ENCODE data around the gene SP140L.
"Not testable (repeated sequence)": the region's sequence is repeated elsewhere in the genome, so short reads cannot be mapped to it uniquely, and the experiment has no call there.

The SP140L gene

DNA sequence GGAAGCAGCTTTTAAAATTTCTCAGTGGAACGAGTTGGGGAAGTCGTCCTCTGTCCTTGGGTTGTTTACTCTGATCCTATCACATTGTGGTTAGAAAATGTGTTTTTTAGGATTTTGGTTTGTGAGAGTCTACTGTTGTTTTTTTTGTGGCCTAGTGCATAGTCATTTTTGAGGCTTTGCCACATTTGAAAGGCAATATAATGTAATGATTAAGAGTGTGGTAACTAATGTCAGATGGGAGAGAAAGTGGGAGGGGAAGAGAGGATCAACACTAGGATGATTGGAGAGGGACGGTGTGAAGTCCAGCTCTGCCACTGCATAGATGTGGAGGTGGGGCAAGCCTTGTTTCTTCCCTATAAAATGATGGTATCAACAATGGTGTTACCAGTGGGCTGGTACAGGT is 8.5 kb downstream of the SP140L start:
- DNase-seq = no peak
- Histone ChIP-seq H3K36me3 (ENCODE audit: control insufficient read depth, insufficient read depth, low read length) (no peaks in the 10 kb centered on the region), H3K4ac (ENCODE audit: low read depth, low read length) (no peak overlapping the region), H3K79me1 (ENCODE audit: low read length) (no peaks in the 10 kb centered on the region), H3K4me3 (ENCODE audit: low read length) (no peak overlapping the region), H2BK5ac (ENCODE audit: low read length) (no peak overlapping the region), H4K5ac (ENCODE audit: low read length) (no peak overlapping the region), H3K56ac (ENCODE audit: low read length) (no peak overlapping the region), H3K9ac (ENCODE audit: low read length) (no peak overlapping the region), H3K4me1 (ENCODE audit: control insufficient read depth, low read depth, low read length) (no peaks in the 10 kb centered on the region), H3K27ac (ENCODE audit: low read depth, low read length) (no peak overlapping the region), H3K23ac (ENCODE audit: low read length) (no peak overlapping the region), H3K18ac (ENCODE audit: low read length) (no peak overlapping the region), H3K27me3 (ENCODE audit: insufficient read depth, low read length, poor library complexity) (no peaks in the 10 kb centered on the region), H4K8ac (ENCODE audit: low read depth, low read length) (no peak overlapping the region), H3K79me2 (ENCODE audit: control insufficient read depth, insufficient read depth, low read length) (no peaks in the 10 kb centered on the region), H2BK15ac (replicated peaks; ENCODE audit: low read depth) (no peak overlapping the region), H2BK120ac (ENCODE audit: low read depth, low read length) (no peak overlapping the region), H2AK5ac (ENCODE audit: low read length) (no peak overlapping the region), H3K4me2 (ENCODE audit: low read length) (no peak overlapping the region)
- WGBS (ENCODE audit: extremely low coverage, insufficient coverage, low lambda C conversion rate) = no CpG with 5 or more reads among the region's 3 CpGs

DNA sequence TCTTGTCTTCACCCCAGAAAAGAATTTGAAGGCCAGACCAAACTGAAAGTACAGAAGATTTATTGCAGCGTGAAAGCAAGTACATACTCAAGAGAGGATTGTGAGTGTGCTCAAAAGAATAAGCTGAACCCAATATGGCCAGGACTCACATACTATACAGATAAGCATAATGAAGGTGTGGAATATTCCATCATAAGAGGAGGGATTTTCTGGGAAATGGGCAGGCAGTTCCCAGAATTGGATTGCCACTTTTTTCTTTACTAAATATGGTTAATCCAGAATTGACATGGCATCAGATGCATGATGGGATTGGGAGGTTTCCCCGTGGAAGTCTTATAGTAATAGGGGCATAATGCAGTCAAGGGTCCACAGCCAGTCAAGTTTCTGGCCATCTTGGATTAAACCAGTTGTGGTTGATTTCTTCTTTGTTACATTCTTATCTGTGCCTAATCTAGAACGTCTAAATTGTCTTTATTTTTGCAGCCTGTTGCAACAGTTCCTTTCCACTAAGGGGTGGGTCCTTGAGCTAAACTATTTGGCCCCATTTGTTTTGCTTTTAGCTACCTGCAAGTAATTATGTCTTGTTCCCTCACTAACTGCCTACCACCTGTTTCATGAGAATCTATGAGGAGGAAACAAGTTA is 9.0 kb downstream of the SP140L start:
- no peak overlapping the region for H3K4me3 ChIP-seq (ENCODE audit: low read length)
- no peak overlapping the region for H3K9ac ChIP-seq (ENCODE audit: low read length)
- no peak overlapping the region for H3K4ac ChIP-seq (ENCODE audit: low read depth, low read length)
- H2BK5ac ChIP-seq (ENCODE audit: low read length) = no peak overlapping the region
- no peak for DNase-seq
- H4K5ac ChIP-seq (ENCODE audit: low read length) = no peak overlapping the region
- no peak overlapping the region for H4K8ac ChIP-seq (ENCODE audit: low read depth, low read length)
- no peak overlapping the region for H3K27ac ChIP-seq (ENCODE audit: low read depth, low read length)
- H3K4me1 ChIP-seq (ENCODE audit: control insufficient read depth, low read depth, low read length) = no peaks in the 10 kb centered on the region
- no peak overlapping the region for H2BK120ac ChIP-seq (ENCODE audit: low read depth, low read length)
- H2AK5ac ChIP-seq (ENCODE audit: low read length) = no peak overlapping the region
- H3K4me2 ChIP-seq (ENCODE audit: low read length) = no peak overlapping the region
- no peaks in the 10 kb centered on the region for H3K27me3 ChIP-seq (ENCODE audit: insufficient read depth, low read length, poor library complexity)
- H3K23ac ChIP-seq (ENCODE audit: low read length) = no peak overlapping the region
- no peak overlapping the region for H3K18ac ChIP-seq (ENCODE audit: low read length)
- H3K79me1 ChIP-seq (ENCODE audit: low read length) = no peaks in the 10 kb centered on the region
- no peak overlapping the region for H2BK15ac ChIP-seq (replicated peaks; ENCODE audit: low read depth)
- H3K36me3 ChIP-seq (ENCODE audit: control insufficient read depth, insufficient read depth, low read length) = no peaks in the 10 kb centered on the region
- H3K79me2 ChIP-seq (ENCODE audit: control insufficient read depth, insufficient read depth, low read length) = no peaks in the 10 kb centered on the region
- H3K56ac ChIP-seq (ENCODE audit: low read length) = no peak overlapping the region
- no CpG with 5 or more reads among the region's 3 CpGs for WGBS (ENCODE audit: extremely low coverage, insufficient coverage, low lambda C conversion rate)

DNA sequence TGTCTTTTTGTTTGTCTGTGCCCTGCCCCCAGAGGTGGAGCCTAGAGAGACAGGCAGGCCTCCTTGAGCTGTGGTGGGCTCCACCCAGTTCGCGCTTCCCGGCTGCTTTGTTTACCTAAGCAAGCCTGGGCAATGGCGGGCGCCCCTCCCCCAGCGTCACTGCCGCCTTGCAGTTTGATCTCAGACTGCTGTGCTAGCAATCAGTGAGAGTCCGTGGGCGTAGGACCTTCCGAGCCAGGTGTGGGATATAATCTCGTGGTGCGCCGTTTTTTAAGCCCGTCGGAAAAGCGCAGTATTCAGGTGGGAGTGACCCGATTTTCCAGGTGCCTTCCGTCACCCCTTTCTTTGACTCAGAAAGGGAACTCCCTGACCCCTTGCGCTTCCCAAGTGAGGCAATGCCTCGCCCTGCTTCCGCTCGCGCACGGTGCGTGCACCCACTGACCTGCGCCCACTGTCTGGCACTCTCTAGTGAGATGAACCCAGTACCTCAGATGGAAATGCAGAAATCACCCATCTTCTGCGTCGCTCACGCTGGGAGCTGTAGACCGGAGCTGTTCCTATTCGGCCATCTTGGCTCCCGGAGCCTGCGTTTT is 15.0 kb downstream of the SP140L start:
- not testable (repeated sequence) for H3K4me1 ChIP-seq (ENCODE audit: control insufficient read depth, low read depth, low read length); H4K5ac ChIP-seq (ENCODE audit: low read length); H3K56ac ChIP-seq (ENCODE audit: low read length); H2BK120ac ChIP-seq (ENCODE audit: low read depth, low read length); H3K27ac ChIP-seq (ENCODE audit: low read depth, low read length); H3K4ac ChIP-seq (ENCODE audit: low read depth, low read length); H3K23ac ChIP-seq (ENCODE audit: low read length); H4K8ac ChIP-seq (ENCODE audit: low read depth, low read length); H3K9ac ChIP-seq (ENCODE audit: low read length); H3K18ac ChIP-seq (ENCODE audit: low read length); H3K79me1 ChIP-seq (ENCODE audit: low read length); H2BK5ac ChIP-seq (ENCODE audit: low read length); H3K27me3 ChIP-seq (ENCODE audit: insufficient read depth, low read length, poor library complexity); H2AK5ac ChIP-seq (ENCODE audit: low read length); H3K4me3 ChIP-seq (ENCODE audit: low read length); H3K36me3 ChIP-seq (ENCODE audit: control insufficient read depth, insufficient read depth, low read length); DNase-seq; H2BK15ac ChIP-seq (replicated peaks; ENCODE audit: low read depth); H3K79me2 ChIP-seq (ENCODE audit: control insufficient read depth, insufficient read depth, low read length); H3K4me2 ChIP-seq (ENCODE audit: low read length)
- WGBS (ENCODE audit: extremely low coverage, insufficient coverage, low lambda C conversion rate) = no CpG with 5 or more reads among the region's 33 CpGs

DNA sequence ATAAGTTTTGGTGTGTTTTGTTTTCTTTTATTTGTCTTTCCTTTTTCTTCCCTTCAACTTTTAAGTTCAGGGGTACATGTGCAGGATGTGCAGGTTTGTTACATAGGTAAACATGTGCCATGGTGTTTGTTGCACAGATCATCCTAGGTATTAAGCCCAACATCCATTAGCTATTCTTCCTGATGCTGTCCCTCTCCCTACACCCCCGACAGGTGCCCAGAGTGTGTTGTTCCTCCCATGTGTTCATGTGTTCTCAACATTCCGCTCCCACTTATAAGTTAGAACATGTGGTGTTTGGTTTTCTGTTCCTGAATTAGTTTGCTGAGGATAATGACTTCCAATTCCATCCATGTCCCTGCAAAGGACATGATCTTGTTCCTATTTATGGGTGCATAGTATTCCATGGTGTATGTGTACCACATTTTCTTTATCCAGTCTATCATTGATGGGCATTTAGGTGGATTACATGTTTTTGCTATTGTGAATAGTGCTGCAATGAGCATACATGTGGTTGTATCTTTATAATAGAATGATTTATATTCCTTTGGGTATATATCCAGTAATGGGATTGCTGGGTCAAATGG is 16.1 kb downstream of the SP140L start:
- not testable (repeated sequence) for H3K18ac ChIP-seq (ENCODE audit: low read length); H2BK120ac ChIP-seq (ENCODE audit: low read depth, low read length); H3K56ac ChIP-seq (ENCODE audit: low read length); H3K79me1 ChIP-seq (ENCODE audit: low read length); H3K27ac ChIP-seq (ENCODE audit: low read depth, low read length); H3K79me2 ChIP-seq (ENCODE audit: control insufficient read depth, insufficient read depth, low read length); H3K27me3 ChIP-seq (ENCODE audit: insufficient read depth, low read length, poor library complexity); DNase-seq; H2BK15ac ChIP-seq (replicated peaks; ENCODE audit: low read depth); H3K9ac ChIP-seq (ENCODE audit: low read length); H3K23ac ChIP-seq (ENCODE audit: low read length); H3K36me3 ChIP-seq (ENCODE audit: control insufficient read depth, insufficient read depth, low read length); H2BK5ac ChIP-seq (ENCODE audit: low read length); H3K4me3 ChIP-seq (ENCODE audit: low read length); H4K5ac ChIP-seq (ENCODE audit: low read length); H3K4me1 ChIP-seq (ENCODE audit: control insufficient read depth, low read depth, low read length); H3K4me2 ChIP-seq (ENCODE audit: low read length); H3K4ac ChIP-seq (ENCODE audit: low read depth, low read length); H2AK5ac ChIP-seq (ENCODE audit: low read length); H4K8ac ChIP-seq (ENCODE audit: low read depth, low read length)
- WGBS (ENCODE audit: extremely low coverage, insufficient coverage, low lambda C conversion rate) = no CpG with 5 or more reads among the region's 2 CpGs

DNA sequence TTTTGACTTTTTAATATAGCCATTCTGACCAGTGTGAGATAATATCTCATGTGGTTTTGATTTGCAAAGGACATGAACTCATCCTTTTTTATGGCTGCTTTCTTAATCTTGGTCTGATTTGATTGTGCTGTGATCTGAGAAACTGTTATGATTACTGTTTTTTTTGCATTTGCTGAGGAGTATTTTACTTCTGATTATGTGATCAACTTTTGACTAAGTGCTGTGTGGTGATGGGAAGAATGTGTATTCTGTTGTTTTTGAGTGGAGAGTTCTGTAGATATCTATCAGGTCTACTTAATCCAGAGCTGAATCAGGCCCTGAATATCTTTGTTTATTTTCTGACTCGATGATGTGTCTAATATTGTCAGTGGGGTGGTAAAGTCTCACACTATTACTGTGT is 16.8 kb downstream of the SP140L start:
- Histone ChIP-seq H2BK15ac (replicated peaks; ENCODE audit: low read depth) (no peak overlapping the region), H3K27ac (ENCODE audit: low read depth, low read length) (no peak overlapping the region), H3K4me3 (ENCODE audit: low read length) (no peak overlapping the region), H2BK120ac (ENCODE audit: low read depth, low read length) (no peak overlapping the region), H3K36me3 (ENCODE audit: control insufficient read depth, insufficient read depth, low read length) (no peaks in the 10 kb centered on the region), H3K18ac (ENCODE audit: low read length) (no peak overlapping the region), H2BK5ac (ENCODE audit: low read length) (no peak overlapping the region), H3K23ac (ENCODE audit: low read length) (no peak overlapping the region), H3K79me2 (ENCODE audit: control insufficient read depth, insufficient read depth, low read length) (no peaks in the 10 kb centered on the region), H4K8ac (ENCODE audit: low read depth, low read length) (no peak overlapping the region), H3K27me3 (ENCODE audit: insufficient read depth, low read length, poor library complexity) (no peaks in the 10 kb centered on the region), H3K79me1 (ENCODE audit: low read length) (no peaks in the 10 kb centered on the region), H3K9ac (ENCODE audit: low read length) (no peak overlapping the region), H2AK5ac (ENCODE audit: low read length) (no peak overlapping the region), H3K4ac (ENCODE audit: low read depth, low read length) (no peak overlapping the region), H4K5ac (ENCODE audit: low read length) (no peak overlapping the region), H3K4me2 (ENCODE audit: low read length) (no peak overlapping the region), H3K56ac (ENCODE audit: low read length) (no peak overlapping the region), H3K4me1 (ENCODE audit: control insufficient read depth, low read depth, low read length) (no peaks in the 10 kb centered on the region)
- DNase-seq = no peak
- WGBS (ENCODE audit: extremely low coverage, insufficient coverage, low lambda C conversion rate) = no CpG with 5 or more reads among the region's 1 CpG

All from mesendoderm (in vitro differentiated cells).